NCI-H774 (cell line): ENCODE data around the gene KANK2.
"Not testable (repeated sequence)": the region's sequence is repeated elsewhere in the genome, so short reads cannot be mapped to it uniquely, and the experiment has no call there.

Source experiments
- DNase-seq: peaks from one replicate; lab custom pipeline; 2025; lab: John Stamatoyannopoulos, UW

The KANK2 gene

GRCh38 chr19:11196406-11197287 lies 698 bp downstream of the KANK2 start:
- DNase-seq = no peak

GRCh38 chr19:11195681-11196080 lies 1.7 kb downstream of the KANK2 start:
- DNase-seq = no peak

GRCh38 chr19:11194656-11195558 lies 2.4 kb downstream of the KANK2 start:
- no peak for DNase-seq

GRCh38 chr19:11194173-11194572 lies 3.2 kb downstream of the KANK2 start:
- no peak for DNase-seq

- no peak for DNase-seq
Measured at GRCh38 chr19:11192957-11193939, 4.1 kb downstream of the KANK2 start.

- DNase-seq = no peak
Measured at GRCh38 chr19:11191934-11192333, 5.4 kb downstream of the KANK2 start.

GRCh38 chr19:11191273-11191755 lies 6.0 kb downstream of the KANK2 start:
- DNase-seq = no peak

- DNase-seq = no peak
Measured at GRCh38 chr19:11190501-11190900, 6.8 kb downstream of the KANK2 start.

- no peak for DNase-seq
Measured at GRCh38 chr19:11187441-11187840, 9.9 kb downstream of the KANK2 start.

GRCh38 chr19:11182994-11183393 lies 14.4 kb downstream of the KANK2 start:
- DNase-seq = no peak

- DNase-seq = no peak
Measured at GRCh38 chr19:11181488-11181887, 15.9 kb downstream of the KANK2 start.

- DNase-seq = not testable (repeated sequence)
Measured at GRCh38 chr19:11180975-11181374, 16.4 kb downstream of the KANK2 start.

GRCh38 chr19:11180346-11180745 lies 17.0 kb downstream of the KANK2 start:
- DNase-seq = no peak

GRCh38 chr19:11179716-11180297 lies 17.5 kb downstream of the KANK2 start:
- DNase-seq = no peak

GRCh38 chr19:11179145-11179465 lies 18.2 kb downstream of the KANK2 start:
- DNase-seq = not testable (repeated sequence)

GRCh38 chr19:11177592-11177991 lies 19.8 kb downstream of the KANK2 start:
- no peak for DNase-seq

- DNase-seq = no peak
Measured at GRCh38 chr19:11176466-11177193, 20.7 kb downstream of the KANK2 start.

GRCh38 chr19:11175920-11176319 lies 21.4 kb downstream of the KANK2 start:
- no peak for DNase-seq

- DNase-seq = no peak
Measured at GRCh38 chr19:11174336-11174735, 23.0 kb downstream of the KANK2 start.

GRCh38 chr19:11173516-11174155 lies 23.7 kb downstream of the KANK2 start:
- no peak for DNase-seq
